HuH-7 (cell line): Measurements from ENCODE around the gene ANP32A.

ENCODE experiments used
- DNase-seq: peaks from one replicate; pipeline ENCODE4 v3.0.0; 2011; ENCODE audit warnings: low spot score

ANP32A gene

GRCh38 chr15:68743256-68743655, 77.4 kb downstream of the ANP32A start:
- DNase-seq = no peak

GRCh38 chr15:68739390-68740080, 81.2 kb downstream of the ANP32A start:
- DNase-seq = no peak

GRCh38 chr15:68735610-68736009, 85.1 kb downstream of the ANP32A start:
- no peak for DNase-seq

- DNase-seq = no peak
Observed at GRCh38 chr15:68734881-68735280, 85.8 kb downstream of the ANP32A start.

GRCh38 chr15:68734352-68734751, 86.3 kb downstream of the ANP32A start:
- DNase-seq = no peak

- DNase-seq = no peak
Observed at GRCh38 chr15:68733666-68734065, 87.0 kb downstream of the ANP32A start.

- DNase-seq = no peak
Observed at GRCh38 chr15:68732451-68732850, 88.2 kb downstream of the ANP32A start.

GRCh38 chr15:68730976-68731897, 89.5 kb downstream of the ANP32A start:
- no peak for DNase-seq

GRCh38 chr15:68730471-68730919, 90.2 kb downstream of the ANP32A start:
- DNase-seq = no peak

- no peak for DNase-seq
Observed at GRCh38 chr15:68729789-68730411, 90.8 kb downstream of the ANP32A start.
